Ishikawa (cell line): ENCODE measurements around the gene RANGAP1.

ENCODE experiments used
- CREB1 ChIP-seq: IDR thresholded peaks from 2 replicates; pipeline ENCODE4 v1.6.1; 2012; ENCODE audit warnings: low read depth
- EGR1 ChIP-seq: IDR thresholded peaks from 2 replicates; pipeline ENCODE4 v1.6.1; 2012
- EP300 ChIP-seq: IDR thresholded peaks from 2 replicates; pipeline ENCODE4 v1.6.1; 2012; ENCODE audit warnings: borderline replicate concordance
- MAX ChIP-seq: IDR thresholded peaks from 2 replicates; pipeline ENCODE4 v1.6.1; 2012
- NFIC ChIP-seq: IDR thresholded peaks from 2 replicates; pipeline ENCODE4 v1.6.1; 2012
- RAD21 ChIP-seq: IDR thresholded peaks from 2 replicates; pipeline ENCODE4 v1.6.1; 2012; ENCODE audit warnings: low read depth
- REST ChIP-seq: IDR thresholded peaks from 2 replicates; pipeline ENCODE4 v1.6.1; 2012; ENCODE audit warnings: low read depth, mild to moderate bottlenecking
- TAF1 ChIP-seq: IDR thresholded peaks from 2 replicates; pipeline ENCODE4 v1.6.1; 2012; ENCODE audit warnings: low read depth, mild to moderate bottlenecking
- TCF12 ChIP-seq: IDR thresholded peaks from 2 replicates; pipeline ENCODE4 v1.6.1; 2012; ENCODE audit warnings: low read depth
- TEAD4 ChIP-seq: IDR thresholded peaks from 2 replicates; pipeline ENCODE4 v1.6.1; 2012
- USF1 ChIP-seq: IDR thresholded peaks from 2 replicates; pipeline ENCODE4 v1.6.1; 2012
- YY1 ChIP-seq: IDR thresholded peaks from 2 replicates; pipeline ENCODE4 v1.6.1; 2012; ENCODE audit warnings: low read depth

GRCh38 chr22:41261541-41262249 is 24.3 kb downstream of the RANGAP1 start:
- TF ChIP-seq MAX (no peak), EGR1 (no peak), YY1 (no peak), RAD21 (no peak), TAF1 (no peak), USF1 (no peak), TEAD4 (no peak), NFIC (peak; percentile 76), CREB1 (no peak), TCF12 (no peak), REST (no peak), EP300 (peak; percentile 34; the same call in 1 of the 2 replicates)
